ENCODE results near the gene SDS.

SDS gene

DNA sequence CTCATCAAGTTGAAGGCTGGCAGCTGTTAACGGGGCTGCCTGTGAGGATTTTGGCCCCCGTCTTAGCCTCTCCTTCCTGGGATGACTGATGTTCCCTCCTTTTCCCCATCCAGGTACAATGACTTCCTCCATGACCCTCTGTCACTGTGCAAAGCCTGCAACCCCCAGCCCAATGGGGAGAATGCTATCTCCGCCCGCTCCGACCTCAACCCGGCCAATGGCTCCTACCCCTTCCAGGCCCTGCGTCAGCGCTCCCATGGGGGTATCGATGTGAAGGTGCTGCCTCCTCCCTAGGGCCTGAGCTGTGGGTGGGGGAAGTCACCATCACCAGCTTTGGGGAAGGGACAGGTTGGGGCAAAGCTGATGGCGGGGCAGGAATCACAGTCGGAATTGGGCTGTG, 16.1 kb downstream of the SDS start:
- ChIA-PET POLR2A (no interaction called here), CTCF (no interaction called here)
- H3K4me3 ChIP-seq (ENCODE audit: low read depth, low read length) = no peak overlapping the region
- no peak for DNase-seq (ENCODE audit: low read depth, low spot score)
- TF ChIP-seq, protein P1, sequence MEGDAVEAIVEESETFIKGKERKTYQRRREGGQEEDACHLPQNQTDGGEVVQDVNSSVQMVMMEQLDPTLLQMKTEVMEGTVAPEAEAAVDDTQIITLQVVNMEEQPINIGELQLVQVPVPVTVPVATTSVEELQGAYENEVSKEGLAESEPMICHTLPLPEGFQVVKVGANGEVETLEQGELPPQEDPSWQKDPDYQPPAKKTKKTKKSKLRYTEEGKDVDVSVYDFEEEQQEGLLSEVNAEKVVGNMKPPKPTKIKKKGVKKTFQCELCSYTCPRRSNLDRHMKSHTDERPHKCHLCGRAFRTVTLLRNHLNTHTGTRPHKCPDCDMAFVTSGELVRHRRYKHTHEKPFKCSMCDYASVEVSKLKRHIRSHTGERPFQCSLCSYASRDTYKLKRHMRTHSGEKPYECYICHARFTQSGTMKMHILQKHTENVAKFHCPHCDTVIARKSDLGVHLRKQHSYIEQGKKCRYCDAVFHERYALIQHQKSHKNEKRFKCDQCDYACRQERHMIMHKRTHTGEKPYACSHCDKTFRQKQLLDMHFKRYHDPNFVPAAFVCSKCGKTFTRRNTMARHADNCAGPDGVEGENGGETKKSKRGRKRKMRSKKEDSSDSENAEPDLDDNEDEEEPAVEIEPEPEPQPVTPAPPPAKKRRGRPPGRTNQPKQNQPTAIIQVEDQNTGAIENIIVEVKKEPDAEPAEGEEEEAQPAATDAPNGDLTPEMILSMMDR (IDR thresholded peaks at IDR 0.05; ENCODE audit: insufficient read depth, low read length, missing control alignments) = no peak

DNA sequence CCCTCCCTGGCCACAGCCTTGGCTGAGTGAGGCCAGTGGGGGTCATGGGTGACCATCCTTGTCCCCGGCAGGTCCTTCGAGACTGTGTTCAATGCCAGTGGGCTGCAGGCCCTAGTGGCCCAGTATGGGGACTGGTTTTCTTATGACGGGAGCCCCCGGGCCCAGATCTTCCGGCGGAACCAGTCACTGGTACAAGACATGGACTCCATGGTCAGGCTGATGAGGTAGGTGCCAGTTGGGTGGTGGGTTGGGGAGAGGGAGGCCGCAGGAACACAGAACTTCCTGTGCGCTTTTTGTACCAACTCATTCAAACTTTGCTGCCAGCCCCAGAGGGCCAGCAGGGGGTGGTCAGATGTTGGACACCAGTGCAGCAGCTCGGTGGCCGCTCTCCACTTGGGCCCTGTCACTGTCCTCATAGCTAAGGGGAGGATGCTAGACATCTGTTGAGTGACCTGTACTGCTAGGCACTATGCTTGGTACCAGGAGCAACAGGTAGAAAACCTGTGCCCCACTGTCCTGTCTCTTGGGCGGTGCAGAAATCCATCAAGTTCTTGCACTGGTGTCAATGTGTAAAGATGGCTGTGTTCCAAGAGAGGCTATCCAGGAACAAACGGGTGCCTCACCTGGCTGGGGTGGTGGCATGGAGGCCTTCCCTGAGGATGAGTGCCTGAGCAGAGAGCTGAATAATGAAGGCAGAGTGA, 16.7 kb downstream of the SDS start:
- TF ChIP-seq, protein P1 (IDR thresholded peaks at IDR 0.05; ENCODE audit: insufficient read depth, low read length, missing control alignments) = no peak
- no peak overlapping the region for H3K4me3 ChIP-seq (ENCODE audit: low read depth, low read length)
- POLR2A ChIA-PET = no interaction called here
- CTCF ChIA-PET = no interaction called here
- no peak for DNase-seq (ENCODE audit: low read depth, low spot score)

DNA sequence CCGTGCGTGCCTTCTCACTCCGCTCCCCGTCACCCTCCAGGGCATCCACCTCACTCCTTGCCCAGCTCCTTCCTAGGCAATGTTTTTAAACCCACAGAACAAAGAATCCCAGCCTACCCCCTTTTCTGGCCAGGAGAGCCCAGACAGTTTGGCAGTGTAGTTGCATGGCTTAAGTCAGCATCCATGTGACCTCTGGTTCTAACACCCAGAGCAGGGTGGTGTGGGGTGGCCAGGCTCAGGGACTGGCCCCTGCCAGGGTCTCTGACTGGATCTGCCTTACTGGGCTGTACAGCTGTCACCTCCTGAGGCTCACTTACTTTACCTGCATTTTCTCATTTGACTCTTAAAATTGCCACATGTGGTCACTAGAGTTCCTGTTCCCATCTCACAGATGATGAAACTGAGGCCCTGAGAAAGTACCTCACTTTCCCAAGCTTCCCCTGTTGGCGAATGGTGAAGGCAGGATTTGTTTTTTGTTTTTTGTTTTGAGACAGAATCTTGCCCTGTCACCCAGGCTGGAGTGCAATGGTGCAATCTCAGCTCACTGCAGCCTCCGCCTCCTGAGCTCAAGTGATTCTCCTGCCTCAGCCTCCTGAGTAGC, 18.3 kb downstream of the SDS start:
- DNase-seq (ENCODE audit: low read depth, low spot score) = no peak
- POLR2A ChIA-PET = no interaction called here
- no peak overlapping the region for H3K4me3 ChIP-seq (ENCODE audit: low read depth, low read length)
- CTCF ChIA-PET = interaction anchor here (1.5 kb wide), 1 partner anchor 37 kb away, joined by 3 read pairs; the partner anchor contains the start of gene SDSL
- TF ChIP-seq, protein P1 (IDR thresholded peaks at IDR 0.05; ENCODE audit: insufficient read depth, low read length, missing control alignments) = no peak

DNA sequence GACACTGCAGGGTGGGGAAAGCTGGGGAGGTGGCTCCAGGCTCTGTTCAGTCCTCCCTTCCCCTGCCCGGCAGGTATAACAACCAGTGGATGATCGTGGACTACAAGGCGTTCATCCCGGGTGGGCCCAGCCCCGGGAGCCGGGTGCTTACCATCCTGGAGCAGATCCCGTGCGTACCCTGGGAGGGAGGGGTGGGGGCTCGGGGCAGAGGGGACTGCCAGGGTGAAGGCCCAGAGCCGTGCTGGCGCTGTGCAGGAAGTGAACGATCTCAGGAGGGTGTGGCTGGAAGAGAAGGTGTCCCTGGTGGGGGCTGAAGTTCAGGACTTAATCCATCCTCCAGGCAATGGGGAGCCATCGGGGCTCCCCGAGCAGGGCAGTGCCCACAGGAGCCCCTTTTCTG, 18.9 kb downstream of the SDS start:
- H3K4me3 ChIP-seq (ENCODE audit: low read depth, low read length) = no peak overlapping the region
- ChIA-PET POLR2A (no interaction called here), CTCF (interaction anchor here (1.5 kb wide), 1 partner anchor 38 kb away, joined by 3 read pairs; the partner anchor contains the start of gene SDSL)
- TF ChIP-seq, protein P1 (IDR thresholded peaks at IDR 0.05; ENCODE audit: insufficient read depth, low read length, missing control alignments) = no peak
- no peak for DNase-seq (ENCODE audit: low read depth, low spot score)

DNA sequence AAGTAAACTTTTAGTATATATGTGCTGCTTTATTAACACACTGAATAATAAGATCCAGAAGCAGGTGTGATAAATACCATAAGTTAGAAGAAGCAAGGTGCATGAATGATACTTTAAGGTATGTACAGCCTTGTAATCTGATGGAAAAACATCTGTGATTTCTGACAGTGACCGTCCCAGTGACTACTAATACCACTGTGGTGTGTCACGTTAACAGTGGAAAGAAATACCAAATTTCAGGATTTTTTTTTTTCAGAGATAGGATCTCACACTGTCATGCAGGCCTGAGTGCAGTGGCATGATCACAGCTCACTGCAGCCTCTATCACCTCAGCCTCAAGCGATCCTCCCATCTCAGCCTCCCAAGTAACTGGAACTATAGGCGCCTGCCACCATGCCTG, 21.5 kb downstream of the SDS start:
- no peak for DNase-seq (ENCODE audit: low read depth, low spot score)
- H3K4me3 ChIP-seq (ENCODE audit: low read depth, low read length) = no peak overlapping the region
- POLR2A ChIA-PET = no interaction called here
- CTCF ChIA-PET = interaction anchor here (0.7 to 1.5 kb wide), 3 partner anchors 19 to 185 kb away, joined by 3 to 4 read pairs (median 3); no protein-coding TSS in a partner anchor
- TF ChIP-seq, protein P1 (IDR thresholded peaks at IDR 0.05; ENCODE audit: insufficient read depth, low read length, missing control alignments) = no peak

DNA sequence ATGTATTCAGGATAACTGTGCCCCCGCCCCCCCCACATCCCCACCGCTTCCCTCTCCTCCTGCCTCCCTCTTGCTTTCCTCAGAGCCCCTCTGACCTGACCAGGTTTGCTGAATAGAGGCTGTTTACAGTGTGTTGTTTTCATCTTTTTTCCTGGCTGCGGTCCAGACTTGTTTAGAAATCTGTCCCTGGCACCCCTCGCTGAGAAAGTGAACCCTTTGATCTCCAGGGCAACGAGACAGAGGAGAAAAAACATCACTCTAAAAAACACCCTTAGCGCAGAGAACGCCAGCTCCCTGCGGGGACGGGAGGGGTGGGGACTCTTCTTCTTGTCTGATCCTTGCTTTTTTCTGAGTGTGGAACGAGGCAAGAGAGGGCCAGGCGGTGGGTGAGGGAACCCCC, 22.5 kb downstream of the SDS start:
- ChIA-PET POLR2A (no interaction called here), CTCF (no interaction called here)
- TF ChIP-seq, protein P1 (IDR thresholded peaks at IDR 0.05; ENCODE audit: insufficient read depth, low read length, missing control alignments) = no peak
- no peak overlapping the region for H3K4me3 ChIP-seq (ENCODE audit: low read depth, low read length)
- no peak for DNase-seq (ENCODE audit: low read depth, low spot score)
